GM19351 (cell line): ENCODE results near the gene BCL10.
"Not testable (repeated sequence)": the region's sequence is repeated elsewhere in the genome, so short reads cannot be mapped to it uniquely, and the experiment has no call there.

Source experiments
- ATAC-seq: cut with Tn5 transposase; IDR thresholded peaks from one replicate; pipeline ENCODE4 v1.9.1; 2021; ENCODE audit warnings: mild to moderate bottlenecking, moderate library complexity; ENCODE audit not compliant: unreplicated experiment

Gene BCL10

DNA sequence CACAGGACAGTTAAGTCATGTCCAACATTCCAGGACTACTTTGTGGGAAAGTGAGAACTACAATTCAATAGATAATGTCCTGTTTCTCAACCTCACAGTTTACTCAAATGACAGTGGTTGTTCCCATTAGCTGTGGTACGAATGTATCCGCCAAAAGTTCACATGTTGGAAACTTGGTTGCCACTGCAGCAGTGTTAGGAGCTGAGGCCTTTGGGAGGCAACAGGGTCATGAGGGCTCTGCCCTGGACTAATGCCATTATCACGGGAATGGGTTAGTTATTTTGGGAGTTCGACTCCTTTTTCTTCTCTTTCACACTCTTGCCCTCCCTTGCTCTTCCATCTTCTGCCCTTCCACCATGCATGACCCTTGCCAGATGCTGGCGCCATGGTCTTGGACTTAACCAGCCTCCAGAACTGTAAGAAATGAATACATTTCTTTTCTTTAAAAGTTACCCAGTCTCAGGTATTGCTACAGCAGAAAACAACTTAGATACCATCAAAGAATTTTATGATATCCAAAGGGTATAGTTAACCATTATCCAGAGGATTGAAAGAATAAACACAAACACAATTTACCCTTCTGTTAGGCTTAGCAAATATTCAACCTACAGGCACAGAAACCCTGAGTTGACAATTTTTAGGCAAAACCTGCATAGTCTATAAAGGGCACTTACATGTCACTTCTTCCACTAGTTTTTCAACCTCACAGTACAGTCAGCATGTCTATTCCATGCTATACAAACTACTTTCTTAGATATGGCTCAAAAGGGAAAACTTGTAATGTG is 7.4 kb downstream of the BCL10 start:
- no peak for ATAC-seq

DNA sequence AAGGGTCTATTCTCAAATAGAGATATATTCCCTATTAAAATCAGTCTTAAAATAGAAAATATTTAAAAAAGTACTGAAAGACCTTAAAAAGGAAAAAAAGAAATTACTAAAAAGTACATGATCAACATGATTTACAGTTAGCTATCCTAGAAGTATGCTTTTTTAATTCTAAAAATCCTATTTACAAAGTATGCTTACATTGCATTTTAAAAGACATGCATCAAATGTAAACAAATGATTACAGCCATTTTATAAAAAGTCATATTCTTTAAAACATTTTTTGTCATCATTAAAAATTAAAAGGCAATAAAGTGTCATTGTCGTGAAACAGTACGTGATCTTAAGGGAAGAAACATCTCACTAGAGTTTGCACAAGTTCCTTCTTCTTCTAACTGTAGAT is 9.1 kb downstream of the BCL10 start:
- ATAC-seq = no peak

DNA sequence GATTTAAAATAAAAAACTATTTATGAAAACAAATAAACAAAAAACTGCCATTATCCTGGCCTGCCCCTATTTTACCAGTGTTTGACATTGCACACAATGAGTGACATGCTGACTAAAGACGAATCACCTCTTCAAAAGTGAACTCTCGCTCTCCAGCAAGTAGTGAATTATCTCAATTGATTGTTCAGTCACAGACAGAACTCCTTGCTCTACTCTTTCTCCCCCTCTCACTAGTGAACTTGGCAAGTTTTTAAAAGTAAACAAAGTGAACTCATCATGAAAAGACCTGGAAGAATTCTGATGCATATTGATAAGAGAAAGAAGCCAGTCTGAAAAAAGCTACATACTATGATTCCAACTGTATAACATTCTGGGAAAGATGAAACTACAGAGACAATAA is 12.3 kb downstream of the BCL10 start:
- no peak for ATAC-seq

DNA sequence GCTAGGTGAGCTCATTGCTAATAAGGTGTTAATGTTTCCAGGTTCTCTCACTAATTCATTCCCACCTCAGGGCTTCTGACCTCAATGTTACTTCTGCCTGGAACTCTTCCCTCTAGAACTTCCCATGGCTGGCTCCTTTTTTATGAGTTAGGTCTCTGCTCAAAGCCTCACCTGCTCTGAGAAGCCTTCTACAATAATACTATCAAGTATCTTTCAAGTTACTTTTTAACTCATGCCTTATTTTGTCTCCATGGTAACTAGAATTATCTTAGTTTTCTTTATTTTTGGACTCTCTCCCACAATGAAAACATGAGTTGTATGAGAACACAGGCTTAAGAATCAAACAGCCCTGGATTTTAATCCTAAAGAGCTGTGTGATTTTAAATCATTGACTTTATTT is 13.4 kb downstream of the BCL10 start:
- ATAC-seq = no peak

DNA sequence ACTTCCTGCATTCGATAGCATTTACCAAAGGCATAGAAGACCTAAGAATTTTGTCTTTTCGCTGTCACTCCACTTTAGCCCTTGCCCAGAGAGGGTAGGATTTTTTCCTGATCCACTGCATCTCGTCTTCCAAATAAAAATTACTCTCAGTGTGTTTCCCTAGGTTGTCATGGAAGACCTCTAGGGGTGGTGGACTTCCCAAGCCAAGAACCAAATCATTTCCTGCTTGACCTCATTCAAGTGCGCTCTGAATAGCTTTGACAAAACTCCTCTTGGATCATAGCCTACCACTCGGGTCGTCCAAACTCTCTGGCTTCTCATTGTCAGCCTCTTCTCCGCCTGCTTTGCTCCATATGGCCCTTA is 16.5 kb downstream of the BCL10 start:
- peak; percentile 10 for ATAC-seq

DNA sequence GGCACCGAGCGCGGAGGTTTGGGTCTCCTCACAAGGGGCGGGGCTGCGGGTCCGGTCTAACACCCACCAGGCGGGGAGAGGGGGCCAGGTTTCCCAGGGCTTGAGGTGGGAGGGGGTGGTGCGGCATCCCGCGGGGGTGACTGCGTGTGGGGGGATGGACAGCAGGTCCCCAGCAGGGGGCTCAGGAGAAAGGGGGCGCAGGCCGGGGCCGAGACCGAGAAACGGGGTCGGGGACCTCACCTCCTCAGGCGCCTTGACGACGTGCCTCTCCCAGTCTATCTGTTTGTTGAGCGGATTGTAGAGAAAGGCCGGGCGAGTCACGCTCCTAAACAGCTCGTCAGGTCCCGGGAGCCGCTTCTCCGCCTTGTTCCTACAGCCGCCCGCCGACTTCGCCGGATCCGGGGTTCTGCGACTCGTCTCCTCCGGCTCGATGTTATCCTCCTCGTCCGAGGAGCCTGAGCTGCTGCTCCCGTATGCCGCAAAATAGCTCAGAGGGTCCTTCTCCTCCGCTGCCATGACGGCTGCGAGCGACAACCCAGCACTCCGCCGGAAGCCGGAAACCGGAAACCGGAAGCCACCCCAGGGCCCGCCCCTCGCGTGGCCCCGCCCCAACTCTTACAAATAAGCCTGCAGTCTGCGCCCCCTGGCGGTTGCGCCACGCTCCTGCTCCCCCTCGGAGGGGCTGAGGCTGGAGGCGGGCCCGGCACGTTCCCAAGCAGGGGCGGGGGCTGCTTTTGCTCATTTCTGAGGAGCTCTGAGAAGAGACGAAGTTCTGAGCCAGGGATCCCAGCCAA is 17.1 kb downstream of the BCL10 start, which contains the start of gene C1orf52:
TSS of gene C1orf52 (minus strand) at position 545 of the 794 bp plus-strand sequence. CDS start at position 516, 29 bp downstream.
- ATAC-seq = peak; percentile 94

DNA sequence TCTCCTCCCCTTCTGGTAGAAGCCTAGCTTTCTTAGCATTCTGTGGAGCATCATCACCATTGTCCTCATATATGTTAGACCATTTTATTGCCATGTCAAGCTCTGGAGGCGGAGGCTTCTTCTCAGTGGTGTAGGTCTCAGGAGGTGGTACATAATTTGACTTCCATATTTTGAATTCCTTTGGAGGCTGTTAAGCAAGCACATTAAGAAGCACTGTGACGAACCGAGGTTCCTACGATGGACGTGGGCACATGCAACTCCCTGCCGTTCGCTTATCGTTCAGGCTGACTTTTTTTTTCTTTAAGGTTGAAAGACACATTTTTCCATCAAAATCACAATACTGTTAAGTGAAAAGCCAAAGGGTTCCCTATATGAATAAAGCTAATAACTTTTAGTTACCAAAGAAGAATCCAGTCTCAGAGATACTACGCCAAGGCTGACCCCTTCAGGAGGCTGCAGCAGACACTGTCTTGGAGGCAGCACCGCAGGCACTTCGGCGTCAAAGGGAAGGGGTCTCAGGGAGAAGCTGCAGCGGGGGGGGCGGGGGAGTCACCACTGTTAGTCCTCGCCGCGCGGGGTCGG is 17.8 kb downstream of the BCL10 start:
- ATAC-seq = no peak

DNA sequence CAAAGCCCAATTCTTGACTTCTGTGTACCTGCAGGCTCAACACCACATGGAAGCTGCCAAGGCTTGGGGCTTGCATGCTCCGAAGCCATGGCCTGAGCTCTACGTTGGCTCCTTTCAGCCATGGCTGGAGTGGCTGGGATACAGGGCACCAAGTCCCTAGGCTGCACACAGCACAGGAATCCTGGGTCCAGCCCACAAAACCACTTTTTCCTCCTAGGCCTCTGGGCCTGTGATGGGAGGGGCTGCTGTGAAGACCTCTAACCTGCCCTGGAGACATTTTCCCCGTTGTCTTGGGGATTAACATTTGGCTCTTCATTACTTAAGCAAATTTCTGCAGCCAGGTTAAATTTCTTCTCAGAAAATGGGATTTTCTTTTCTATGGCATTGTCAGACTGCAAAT is 27.4 kb downstream of the BCL10 start:
- ATAC-seq = not testable (repeated sequence)

DNA sequence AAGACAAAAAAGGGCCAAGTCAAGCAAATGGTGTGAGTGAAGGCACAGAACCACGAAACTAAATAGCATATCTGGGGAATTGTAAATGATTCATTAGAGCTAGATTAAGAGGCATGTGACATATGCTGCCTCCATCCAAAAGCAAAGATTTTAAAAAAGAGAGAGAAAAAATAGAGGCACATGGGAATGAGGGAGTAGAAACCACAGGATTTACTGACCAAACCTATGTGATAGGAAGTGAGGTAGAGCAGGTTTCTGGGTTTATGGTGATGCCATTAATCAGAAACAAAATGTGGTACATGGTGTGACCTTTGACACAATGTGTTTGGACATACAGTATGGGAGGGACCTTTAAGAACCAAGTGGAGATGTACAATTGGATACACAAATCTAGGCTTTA is 30.5 kb downstream of the BCL10 start:
- ATAC-seq = no peak

DNA sequence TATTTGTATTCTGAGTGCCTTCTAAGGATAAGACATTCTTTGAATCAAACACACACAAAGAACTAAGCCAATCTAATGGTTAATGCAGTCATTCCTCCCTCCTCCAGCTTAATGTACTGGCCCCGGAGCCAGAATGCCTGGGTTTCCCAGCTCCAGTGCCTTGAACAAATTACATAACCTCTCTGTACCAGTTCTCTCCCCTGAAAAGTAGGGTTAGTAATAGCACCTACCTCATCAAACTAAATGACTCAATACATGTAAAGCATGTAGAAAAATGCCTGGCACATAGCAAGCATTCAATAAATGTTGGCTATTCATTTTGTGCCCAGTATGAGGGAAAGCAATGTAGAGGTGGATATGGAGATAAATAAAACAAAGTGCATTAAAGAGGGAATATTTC is 31.0 kb downstream of the BCL10 start:
- no peak for ATAC-seq

DNA sequence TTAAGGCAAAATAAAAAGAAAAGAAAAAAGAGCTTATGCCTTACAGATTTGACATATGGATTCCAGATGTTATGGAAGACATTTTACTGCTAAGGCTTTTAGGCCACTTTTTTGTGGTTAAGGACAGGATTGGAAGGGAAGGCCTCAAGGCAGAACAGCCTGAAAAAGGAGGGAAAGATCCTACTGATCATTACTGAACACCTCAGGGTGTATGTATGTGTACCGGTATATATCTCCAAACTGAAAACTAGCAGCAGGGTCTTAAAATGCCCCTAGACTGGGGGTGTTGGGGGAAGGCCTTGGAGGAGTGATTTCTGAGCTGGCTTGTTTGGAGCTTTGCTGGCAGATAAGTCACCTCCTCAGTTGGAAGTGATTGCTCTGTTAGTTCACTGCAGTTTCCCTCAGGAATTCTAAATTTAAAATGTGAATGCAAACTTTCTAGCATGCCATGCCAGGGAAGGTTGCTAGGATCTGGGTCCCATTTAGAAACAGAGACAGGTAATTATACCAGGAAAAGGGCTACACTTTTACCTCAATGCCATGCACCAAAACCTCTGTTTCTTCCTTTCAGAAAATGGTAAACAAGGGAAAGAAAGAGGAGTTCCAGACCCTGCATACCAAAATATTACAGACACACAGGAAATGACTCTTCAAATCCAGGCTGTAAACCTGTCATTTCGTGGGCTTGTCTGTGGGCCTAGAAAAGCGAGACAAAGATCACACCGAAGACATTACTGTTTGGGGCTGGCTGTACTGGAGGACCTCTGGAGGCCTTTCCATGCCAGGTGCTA is 32.0 kb downstream of the BCL10 start:
- no peak for ATAC-seq

DNA sequence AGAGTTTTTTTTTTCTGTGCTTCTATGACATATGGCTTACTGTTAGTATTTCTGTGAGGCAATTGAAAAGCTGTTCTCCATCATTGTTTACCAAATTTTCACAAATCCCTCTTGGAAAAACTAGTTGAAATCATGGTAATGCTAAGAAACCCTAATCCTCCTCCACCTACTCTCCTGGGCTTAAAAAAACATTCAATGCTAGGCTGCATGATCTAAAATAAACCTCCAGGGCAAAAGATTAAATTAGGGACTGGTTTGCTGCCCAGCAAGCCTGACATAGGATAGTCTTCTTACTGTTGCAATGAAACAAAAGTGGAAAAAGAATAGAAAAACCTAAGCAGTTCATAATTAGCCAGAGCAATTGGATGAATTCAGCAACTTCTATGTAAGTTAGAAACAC is 33.1 kb downstream of the BCL10 start:
- ATAC-seq = no peak

DNA sequence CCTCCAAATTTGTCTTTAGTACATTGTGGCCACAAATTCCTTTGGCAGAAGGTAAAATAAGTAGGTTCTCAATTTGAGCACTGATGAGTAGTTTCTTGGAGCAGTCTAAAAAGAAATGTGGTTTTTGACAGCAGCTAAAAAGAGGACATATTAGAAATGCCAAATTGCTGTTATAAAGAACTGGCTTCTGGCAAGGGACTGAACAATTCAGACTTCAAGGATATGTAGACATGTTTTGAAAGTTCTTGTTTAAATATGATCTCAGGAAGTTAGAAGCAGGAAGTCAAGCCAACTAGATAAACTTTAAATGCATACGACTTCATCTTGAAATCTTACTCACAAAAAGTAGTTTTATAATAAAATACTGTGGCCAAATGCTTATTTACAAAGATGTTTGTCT is 35.8 kb downstream of the BCL10 start:
- no peak for ATAC-seq

DNA sequence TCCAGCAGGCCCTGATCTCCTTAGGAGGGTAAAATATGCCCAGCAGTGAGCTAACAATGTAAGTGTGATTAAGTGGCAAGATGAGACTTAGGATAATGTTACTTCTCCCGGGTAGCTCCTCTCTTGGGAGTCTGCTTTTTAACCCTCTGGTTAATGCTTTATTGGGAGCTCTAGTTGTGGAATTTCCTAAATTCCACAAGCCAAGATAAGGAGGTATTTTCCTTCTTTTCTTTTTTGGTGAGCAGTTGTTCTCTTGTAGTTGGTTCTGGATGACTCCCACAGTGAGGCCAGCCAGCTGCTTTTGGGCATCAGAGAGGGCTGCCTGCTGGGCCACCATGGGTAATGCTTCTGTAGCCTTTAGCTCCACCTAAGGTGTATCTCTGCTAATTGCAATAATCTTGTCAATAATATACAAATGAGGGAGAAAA is 36.2 kb downstream of the BCL10 start:
- peak; percentile 79 for ATAC-seq

DNA sequence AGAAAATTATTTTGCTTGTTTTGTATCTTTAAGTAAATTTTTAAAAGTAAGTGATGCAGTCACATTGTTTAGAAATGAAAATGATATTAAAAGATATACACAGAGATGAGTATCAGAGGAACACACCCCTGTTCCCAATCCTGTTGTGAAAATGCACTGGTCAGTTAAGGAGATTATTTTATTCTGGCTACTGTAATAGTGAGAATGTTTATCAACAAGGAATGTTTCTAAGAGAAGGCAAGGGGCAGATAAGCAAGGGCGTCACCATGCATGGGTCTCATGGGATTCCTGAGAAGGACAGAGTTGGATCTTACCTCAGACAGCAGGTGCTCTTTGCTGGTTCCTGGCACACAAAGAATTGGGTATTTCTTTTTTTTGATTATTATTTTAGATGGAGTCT is 38.8 kb downstream of the BCL10 start:
- no peak for ATAC-seq

DNA sequence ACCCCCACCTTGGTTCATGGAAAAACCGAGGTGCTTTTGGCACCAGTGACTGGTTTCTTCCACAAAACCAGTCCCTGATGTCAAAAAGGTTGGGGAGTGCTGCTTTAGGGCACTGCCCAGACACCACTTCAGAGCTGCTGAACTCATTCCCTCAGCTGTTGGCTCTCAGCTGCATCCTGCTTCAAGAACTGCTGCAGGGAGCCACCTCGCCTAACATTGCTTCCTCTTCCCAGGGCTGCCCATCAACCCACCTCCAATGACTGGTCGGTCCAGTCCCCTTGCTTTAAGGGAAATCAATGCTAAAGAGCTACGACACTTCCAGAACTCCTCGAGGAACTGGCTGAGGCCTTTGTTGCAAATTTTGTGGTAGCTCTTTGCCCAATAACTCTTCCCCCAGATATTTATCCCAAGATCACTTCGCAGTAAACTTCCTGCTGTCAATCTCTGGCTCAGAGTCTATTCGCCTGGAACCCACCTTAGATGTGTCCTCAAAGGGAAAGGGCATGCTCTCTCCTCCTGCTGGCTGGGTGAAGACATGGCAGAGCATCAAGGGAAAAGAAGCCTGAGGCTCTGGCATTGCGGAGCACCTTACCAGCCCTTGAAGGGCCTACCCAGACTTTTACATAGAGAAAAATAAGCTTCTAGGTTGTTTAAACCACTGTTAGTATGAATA is 46.0 kb downstream of the BCL10 start:
- ATAC-seq = no peak

DNA sequence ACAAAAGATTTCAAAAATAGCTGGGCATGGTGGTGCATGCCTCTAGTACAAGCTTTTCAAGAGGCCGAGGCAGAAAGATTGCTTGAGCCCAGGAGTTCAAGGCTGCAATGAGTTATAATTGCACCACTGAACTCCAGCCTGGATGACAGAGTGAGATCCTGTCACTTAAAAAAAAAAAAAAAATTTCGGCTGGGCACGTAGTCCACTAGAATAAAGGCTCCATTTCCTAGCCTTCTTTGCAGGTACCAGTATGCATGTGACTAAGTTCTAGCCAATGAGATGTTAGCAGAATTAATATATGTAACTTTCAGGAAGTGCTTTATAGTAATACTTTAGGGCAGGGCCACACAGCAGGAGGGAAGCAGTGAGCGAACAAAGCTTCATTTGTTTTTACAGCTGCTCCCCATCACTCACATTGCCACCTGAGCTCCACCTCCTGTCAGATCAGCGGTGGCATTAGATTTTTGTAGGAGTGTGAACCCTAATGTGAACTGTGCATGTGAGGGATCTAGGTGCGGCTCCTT is 46.8 kb downstream of the BCL10 start:
- ATAC-seq = no peak

DNA sequence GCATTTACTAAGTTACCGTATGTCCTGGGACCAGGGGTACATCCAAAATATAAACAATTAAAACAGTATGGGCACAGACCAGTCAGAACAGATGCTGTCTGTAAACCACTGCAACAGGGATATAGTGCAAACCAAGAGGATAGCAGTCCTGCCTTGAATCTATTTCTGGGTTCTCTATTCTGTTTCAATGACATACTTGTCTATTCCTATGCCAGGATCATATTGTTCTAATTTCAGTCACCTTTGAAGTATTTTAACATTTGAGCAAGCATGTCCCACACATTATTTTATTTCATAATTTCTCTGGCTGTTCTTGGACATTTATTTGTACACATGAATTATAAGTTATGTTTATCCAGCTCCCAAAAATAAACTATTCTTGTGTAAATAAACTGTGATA is 47.5 kb downstream of the BCL10 start:
- no peak for ATAC-seq

DNA sequence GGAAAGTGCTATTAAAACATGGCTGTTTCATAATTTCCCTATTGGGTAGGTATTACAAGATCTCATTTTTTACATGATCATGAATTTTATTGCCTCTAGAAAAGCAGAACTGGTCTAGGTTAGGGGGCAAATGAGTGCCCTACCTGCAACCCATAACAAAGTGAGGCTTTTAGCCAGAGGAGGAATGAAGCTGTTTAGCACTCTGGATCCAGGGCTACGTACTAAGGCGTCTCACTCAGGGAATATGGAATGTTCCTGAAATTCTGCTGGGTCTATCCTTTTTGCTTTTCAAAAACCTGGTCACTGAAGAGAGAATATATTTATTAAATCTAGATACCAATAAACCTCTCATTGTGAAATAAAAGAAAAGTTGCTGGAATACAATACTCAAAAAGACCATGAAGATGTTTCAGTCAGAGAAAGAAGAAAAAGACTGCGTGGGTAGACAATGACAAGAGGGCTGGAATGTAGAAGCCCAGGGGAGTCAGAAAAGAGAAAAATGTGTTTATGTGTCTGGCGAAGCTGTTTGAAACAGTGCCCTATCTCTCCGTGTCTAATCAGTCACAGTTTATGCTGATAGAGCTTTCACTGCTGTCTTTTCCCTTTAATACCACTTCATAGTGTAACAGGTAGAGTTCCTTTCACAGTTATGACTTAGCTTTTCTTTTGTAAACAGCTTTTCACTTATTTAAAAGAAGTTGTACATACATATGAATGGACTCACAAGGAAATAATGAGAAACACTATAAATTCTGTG is 50.6 kb downstream of the BCL10 start:
- ATAC-seq = no peak
